8988T (cell line): Measurements from ENCODE around the gene IFFO2.
"Not testable (repeated sequence)": the region's sequence is repeated elsewhere in the genome, so short reads cannot be mapped to it uniquely, and the experiment has no call there.

Source experiments
- DNase-seq: peaks from one replicate; pipeline ENCODE4 v3.0.0; 2011

IFFO2 gene

GRCh38 chr1:18871401-18872070 is 84.9 kb downstream of the IFFO2 start:
- no peak for DNase-seq

- no peak for DNase-seq
Measured at GRCh38 chr1:18870957-18871356, 85.5 kb downstream of the IFFO2 start.

GRCh38 chr1:18870595-18870865 is 85.9 kb downstream of the IFFO2 start:
- DNase-seq, result not testable (repeated sequence)

GRCh38 chr1:18869847-18870594 is 86.5 kb downstream of the IFFO2 start:
- no peak for DNase-seq

GRCh38 chr1:18868801-18869424 is 87.6 kb downstream of the IFFO2 start:
- DNase-seq, result no peak

GRCh38 chr1:18868354-18868753 is 88.1 kb downstream of the IFFO2 start:
- no peak for DNase-seq

GRCh38 chr1:18866846-18867245 is 89.6 kb downstream of the IFFO2 start:
- no peak for DNase-seq

- no peak for DNase-seq
Measured at GRCh38 chr1:18866314-18866713, 90.2 kb downstream of the IFFO2 start.

GRCh38 chr1:18865176-18865575 is 91.3 kb downstream of the IFFO2 start:
- no peak for DNase-seq

GRCh38 chr1:18861590-18861989 is 94.9 kb downstream of the IFFO2 start:
- DNase-seq, result no peak

- DNase-seq, result no peak
Measured at GRCh38 chr1:18861082-18861481, 95.4 kb downstream of the IFFO2 start.

GRCh38 chr1:18859560-18859959 is 96.9 kb downstream of the IFFO2 start, which contains the start of gene TAS1R2:
Gene TAS1R2 (minus strand): TSS chr1:18859660. CDS start chr1:18859660, 0 bp downstream.
- DNase-seq, result no peak

- no peak for DNase-seq
Measured at GRCh38 chr1:18858070-18858688, 98.3 kb downstream of the IFFO2 start.

GRCh38 chr1:18856435-18856834 is 100.0 kb downstream of the IFFO2 start:
- DNase-seq, result no peak

GRCh38 chr1:18855573-18855972 is 100.9 kb downstream of the IFFO2 start:
- no peak for DNase-seq

- DNase-seq, result no peak
Measured at GRCh38 chr1:18854331-18855025, 102.0 kb downstream of the IFFO2 start.
